Hypothalamus (tissue), 51 donors: Measurements from ENCODE around the gene NPHS1.

Experiments used
- DNase-seq, 51 donors: peaks; one replicate each; lab custom pipeline; 2025; lab: John Stamatoyannopoulos, UW

The NPHS1 gene

DNA sequence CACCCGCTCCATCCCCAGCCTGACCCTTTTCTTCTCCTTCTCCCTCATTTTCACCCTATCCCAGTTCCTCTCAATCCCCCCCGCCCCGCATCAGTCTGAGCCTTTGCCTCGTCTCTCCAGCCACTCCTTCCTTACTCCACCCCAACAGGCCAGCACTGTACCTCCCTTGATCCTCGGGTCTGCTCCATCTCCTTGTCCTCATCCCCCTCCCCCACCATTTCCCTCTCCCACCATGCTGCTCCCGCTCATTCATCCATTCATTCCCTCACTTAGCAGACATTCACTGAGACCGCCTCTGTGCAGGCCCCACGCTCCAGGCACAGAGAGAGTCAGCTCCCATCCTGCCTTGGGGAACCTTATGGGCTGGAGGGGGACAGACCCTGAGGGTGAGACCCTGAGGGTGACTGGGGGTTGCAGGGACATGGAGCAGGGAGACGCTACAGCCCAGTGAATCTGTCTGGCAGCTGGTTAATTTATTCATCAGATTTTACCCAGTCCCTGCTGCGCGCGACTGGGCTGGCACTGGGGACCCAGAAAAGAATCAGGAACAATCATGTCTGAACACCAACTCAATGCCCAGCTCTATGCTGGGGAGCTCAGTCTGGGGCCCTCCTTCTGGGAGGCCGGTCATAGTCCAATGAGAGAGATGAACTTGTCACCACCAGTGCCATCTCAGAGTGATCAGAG, 76.1 kb downstream of the NPHS1 start:
- DNase-seq = peak in 5 of 51 donors; percentile 9 to 49 (median 27)
